GM18520 (cell line): ENCODE results near the gene GPRC5B.

Experiments used
- ATAC-seq: cut with Tn5 transposase; IDR thresholded peaks from one replicate; pipeline ENCODE4 v1.9.1; 2021; ENCODE audit not compliant: unreplicated experiment

GPRC5B gene

DNA sequence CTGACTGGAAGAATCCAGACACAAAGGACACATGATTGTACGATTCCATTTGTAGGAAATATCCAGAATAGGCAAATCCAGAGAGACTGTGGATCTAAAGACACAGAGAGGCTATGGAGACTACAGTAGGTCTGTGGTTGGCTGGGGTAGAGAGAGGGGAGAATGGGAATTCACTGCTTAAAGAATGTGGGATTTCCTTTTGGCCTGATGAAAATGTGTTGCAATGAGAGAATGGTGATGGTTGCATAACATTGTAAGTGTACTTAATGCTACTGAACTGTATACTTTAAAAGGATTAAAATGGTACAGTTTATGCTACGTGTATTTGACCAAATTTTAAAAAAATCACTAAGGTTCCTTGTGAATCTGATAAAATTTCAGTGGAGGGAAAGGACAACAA lies 62.1 kb downstream of the GPRC5B start:
- no peak for ATAC-seq

DNA sequence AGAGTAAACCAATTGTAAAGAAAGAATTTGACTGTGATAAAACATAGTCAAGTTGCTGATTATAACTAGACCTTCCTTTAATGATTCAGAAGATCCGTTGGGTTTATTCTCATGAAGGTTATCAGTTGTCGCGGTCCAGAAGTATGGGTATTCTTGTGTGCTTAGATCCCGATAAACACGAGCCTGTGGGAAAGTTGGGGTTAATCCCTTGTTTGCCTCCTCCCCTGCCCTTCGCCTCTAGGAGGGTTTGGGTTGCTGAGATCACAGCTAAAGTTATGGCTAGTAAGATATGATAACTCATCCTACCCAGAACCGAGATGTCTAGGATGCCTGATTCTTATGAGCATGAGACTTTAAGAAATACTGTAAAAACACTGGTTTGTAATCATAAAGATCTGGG lies 66.8 kb downstream of the GPRC5B start:
- ATAC-seq, result no peak

- ATAC-seq, result no peak
Observed at GRCh38 chr16:19817122-19817521, 67.5 kb downstream of the GPRC5B start.

GRCh38 chr16:19815418-19815817 lies 69.2 kb downstream of the GPRC5B start:
- ATAC-seq, result no peak

GRCh38 chr16:19812986-19813385 lies 71.7 kb downstream of the GPRC5B start:
- no peak for ATAC-seq

GRCh38 chr16:19810817-19811731 lies 73.6 kb downstream of the GPRC5B start:
- ATAC-seq, result no peak

DNA sequence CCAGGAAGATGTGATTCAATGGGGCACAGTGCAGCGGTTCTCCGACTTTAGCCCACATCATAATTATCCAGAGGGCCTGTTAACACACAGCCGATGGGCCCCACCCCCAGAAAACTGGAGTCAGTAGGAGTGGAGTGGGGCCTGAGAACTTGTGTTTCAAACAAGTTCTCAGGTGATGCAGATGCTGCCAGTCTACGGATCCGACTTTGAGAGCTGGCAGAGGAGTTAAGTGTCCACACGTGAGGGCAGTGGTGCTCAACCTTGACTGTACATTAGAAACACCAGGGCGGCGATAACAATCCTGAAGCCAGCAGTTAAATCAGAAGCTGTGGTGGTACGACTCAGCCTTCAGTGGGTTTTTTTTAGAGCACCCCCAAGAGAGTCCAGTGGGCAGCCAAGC lies 75.0 kb downstream of the GPRC5B start:
- ATAC-seq, result no peak

- no peak for ATAC-seq
Observed at GRCh38 chr16:19809121-19809635, 75.5 kb downstream of the GPRC5B start.

- ATAC-seq, result peak; percentile 60
Observed at GRCh38 chr16:19808061-19808641, 76.5 kb downstream of the GPRC5B start.
